RWPE1 (cell line): Measurements from ENCODE around the gene RFNG.

Experiments used
- CTCF ChIA-PET: fragments of 350-600 bp; sonication (Branson Sonifier 250); formaldehyde crosslinking; extraction: SDS; loops from one replicate; lab custom pipeline; 2021; lab: Yijun Ruan, JAX
- POLR2A ChIA-PET: fragments of 400-600 bp; formaldehyde crosslinking; extraction: SDS; loops from one replicate; lab custom pipeline; 2020; ENCODE audit warnings: antibody characterized with exemption; ENCODE audit not compliant: low non-redundant PET; lab: Yijun Ruan, JAX
- DNase-seq: peaks from one replicate; pipeline ENCODE4 v3.0.0; 2012; ENCODE audit warnings: low spot score
- H3K27ac ChIP-seq: fragments of 450-650 bp; 2 replicates; pipeline ENCODE4 v1.5.1; 2017
- CTCF ChIP-seq: fragments of 450-650 bp; conservative IDR thresholded peaks from 2 replicates; pipeline ENCODE4 v1.5.1; 2017; ENCODE audit warnings: low read depth, mild to moderate bottlenecking

The RFNG gene

GRCh38 chr17:82076785-82077591 lies 25.4 kb upstream of the RFNG start:
- CTCF ChIA-PET, result interaction anchor here (0.5 to 1.1 kb wide), 4 partner anchors 14 to 375 kb away, joined by 3 to 5 read pairs (median 3); no protein-coding TSS in a partner anchor
- H3K27ac ChIP-seq, result peak overlapping the region; percentile 67
- no peak for DNase-seq
- POLR2A ChIA-PET, result no interaction called here
- no peak for TF ChIP-seq CTCF

GRCh38 chr17:82076018-82076784 lies 24.6 kb upstream of the RFNG start:
- peak overlapping the region; percentile 67 for H3K27ac ChIP-seq
- DNase-seq, result no peak
- CTCF ChIA-PET, result interaction anchor here (0.5 to 1.1 kb wide), 4 partner anchors 13 to 374 kb away, joined by 3 to 5 read pairs (median 3); no protein-coding TSS in a partner anchor
- TF ChIP-seq CTCF, result no peak
- POLR2A ChIA-PET, result interaction anchor here (0.6 to 1.0 kb wide), 2 partner anchors 9 to 14 kb away, joined by 3 to 5 read pairs; no protein-coding TSS in a partner anchor

GRCh38 chr17:82073446-82073845 lies 21.8 kb upstream of the RFNG start:
- H3K27ac ChIP-seq, result no peak overlapping the region
- CTCF ChIA-PET, result interaction anchor here (0.7 kb wide), 1 partner anchor 22 kb away, joined by 3 read pairs; no protein-coding TSS in a partner anchor
- POLR2A ChIA-PET, result no interaction called here
- TF ChIP-seq CTCF, result no peak
- DNase-seq, result no peak

GRCh38 chr17:82072827-82073226 lies 21.2 kb upstream of the RFNG start:
- no peak for TF ChIP-seq CTCF
- no peak for DNase-seq
- ChIA-PET CTCF (interaction anchor here (0.7 kb wide), 1 partner anchor 23 kb away, joined by 3 read pairs; no protein-coding TSS in a partner anchor), POLR2A (no interaction called here)
- no peak overlapping the region for H3K27ac ChIP-seq

- ChIA-PET POLR2A (no interaction called here), CTCF (interaction anchor here (0.6 to 1.1 kb wide), 2 partner anchors 82 to 83 kb away, joined by 3 to 4 read pairs; no protein-coding TSS in a partner anchor)
- no peak for DNase-seq
- no peak overlapping the region for H3K27ac ChIP-seq
- TF ChIP-seq CTCF, result no peak
These were observed 19.0 kb upstream of the RFNG start for GRCh38 chr17:82070611-82071010.
